Measurements from ENCODE around the gene FCN1.
"Not testable (repeated sequence)": the region's sequence is repeated elsewhere in the genome, so short reads cannot be mapped to it uniquely, and the experiment has no call there.

- TF ChIP-seq CTCF (conservative IDR thresholded peaks at IDR 0.05; ENCODE audit: low read depth, low read length); EZH2phosphoT487 (IDR thresholded peaks at IDR 0.05; ENCODE audit: borderline replicate concordance, low read length): not testable (repeated sequence)
Measured at GRCh38 chr9:134857451-134857850, 60.3 kb downstream of the FCN1 start.
